SK-N-SH treated with all-trans-retinoic acid at 6 μM for 48 hours (cell line): ENCODE data around the gene MYL10.

Experiments used
- ARNTL ChIP-seq: fragments of 450-650 bp; formaldehyde crosslinking; IDR thresholded peaks from 2 replicates; pipeline ENCODE4 v1.5.0; 2020; ENCODE audit warnings: low read depth, mild to moderate bottlenecking, moderate library complexity, borderline replicate concordance
- ISL1 ChIP-seq: fragments of 250-450 bp; sonication (Bioruptor Pico); IDR thresholded peaks from 2 replicates; pipeline ENCODE4 v2.1.2; 2022; ENCODE audit warnings: mild to moderate bottlenecking, moderate library complexity
- RARB ChIP-seq: fragments of 250-450 bp; sonication (Bioruptor Pico); IDR thresholded peaks from 2 replicates; pipeline ENCODE4 v1.8.0; 2021; ENCODE audit warnings: mild to moderate bottlenecking, moderate library complexity
- TOX ChIP-seq: fragments of 250-450 bp; sonication (Bioruptor Pico); IDR thresholded peaks from 2 replicates; pipeline ENCODE4 v1.8.0; 2021; ENCODE audit warnings: mild to moderate bottlenecking, moderate library complexity, borderline replicate concordance
- ZFP3 ChIP-seq: fragments of 250-450 bp; sonication (Bioruptor Pico); IDR thresholded peaks from 2 replicates; pipeline ENCODE4 v1.5.0; 2020; ENCODE audit warnings: mild to moderate bottlenecking, moderate library complexity
- ZFP30 ChIP-seq: fragments of 450-650 bp; formaldehyde crosslinking; IDR thresholded peaks from 2 replicates; pipeline ENCODE4 v1.5.0; 2022; ENCODE audit warnings: mild to moderate bottlenecking, moderate library complexity

DNA sequence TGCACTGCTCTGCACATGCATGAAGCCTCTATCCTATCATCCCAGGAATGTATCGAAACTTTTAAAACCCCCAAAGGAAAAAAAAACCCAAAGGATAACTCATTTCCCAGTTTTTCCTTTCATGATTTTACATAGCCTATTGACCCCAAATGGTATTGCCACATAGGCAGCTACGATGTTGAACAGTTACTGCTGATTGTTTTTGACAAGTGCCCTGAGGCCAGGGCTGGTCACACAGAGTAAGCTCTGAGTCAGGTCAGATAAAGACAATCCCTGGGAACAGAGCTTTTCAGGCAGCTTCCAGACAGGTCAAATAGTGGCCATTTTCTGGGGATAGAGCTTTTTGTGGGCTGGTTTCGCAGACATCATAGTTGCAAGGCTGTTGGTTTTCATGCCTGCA lies 52.1 kb downstream of the MYL10 start:
- no peak for TF ChIP-seq ARNTL (CRISPR knock-in tag)
- no peak for TF ChIP-seq ZFP30 (CRISPR knock-in tag)
- TF ChIP-seq ZFP3 (CRISPR knock-in tag): no peak
- TF ChIP-seq RARB (CRISPR knock-in tag): no peak
- TF ChIP-seq ISL1: no peak
- no peak for TF ChIP-seq TOX (CRISPR knock-in tag)
